Measurements from ENCODE around the gene FLT1. TPM values are rescaled to one million over a fixed set of nuclear protein-coding genes. Genes with fewer than 3 reads are reported as not detected.

FLT1 gene
- polyA plus RNA-seq, 2 donors = 1.2 to 2.1 TPM

DNA sequence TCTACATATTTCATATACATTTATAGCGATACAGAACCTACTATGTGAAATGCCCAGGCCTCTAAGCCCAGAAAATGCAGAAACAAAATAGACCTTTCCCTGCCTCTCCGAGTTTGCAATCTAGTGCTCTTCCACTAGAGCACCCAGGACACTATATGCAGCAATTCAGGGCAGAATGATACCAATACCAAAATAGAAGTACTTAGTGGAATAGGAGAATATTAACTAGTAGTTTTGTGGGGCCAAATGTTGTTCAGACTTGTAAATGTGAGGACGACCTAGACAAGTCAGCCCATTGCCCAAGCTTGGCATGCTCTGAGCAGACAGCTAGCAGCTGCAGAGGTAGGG lies 35.8 kb upstream of the FLT1 start:
- WGBS, 2 donors = 34 to 40% methylated on average over 3 of the region's 3 CpGs
- Histone ChIP-seq H3K4me1 (ENCODE audit: control insufficient read depth in 2 of 2, insufficient read depth in 2 of 2, low read length in 1 of 2) (peaks cover 9 to 10% of the 10 kb centered on the region in 2 donors), H3K9me3 (ENCODE audit: control insufficient read depth in 2 of 2, insufficient read depth in 1 of 2, low read depth in 1 of 2, low read length in 1 of 2) (peaks cover 0 to 5% of the 10 kb centered on the region in 2 donors), H3K4me3 (ENCODE audit: low read depth in 1 of 2, low read length in 2 of 2) (peak overlapping the region in 1 of 2 donors; percentile 24), H3K27ac (ENCODE audit: low read depth in 2 of 2, low read length in 1 of 2) (no peak overlapping the region), H3K27me3 (ENCODE audit: control insufficient read depth in 1 of 2, insufficient read depth in 2 of 2, low read length in 2 of 2) (peaks cover 0 to 14% of the 10 kb centered on the region in 2 donors), H3K36me3 (ENCODE audit: control insufficient read depth in 2 of 2, insufficient read depth in 2 of 2, low read length in 1 of 2) (no peaks in the 10 kb centered on the region)

DNA sequence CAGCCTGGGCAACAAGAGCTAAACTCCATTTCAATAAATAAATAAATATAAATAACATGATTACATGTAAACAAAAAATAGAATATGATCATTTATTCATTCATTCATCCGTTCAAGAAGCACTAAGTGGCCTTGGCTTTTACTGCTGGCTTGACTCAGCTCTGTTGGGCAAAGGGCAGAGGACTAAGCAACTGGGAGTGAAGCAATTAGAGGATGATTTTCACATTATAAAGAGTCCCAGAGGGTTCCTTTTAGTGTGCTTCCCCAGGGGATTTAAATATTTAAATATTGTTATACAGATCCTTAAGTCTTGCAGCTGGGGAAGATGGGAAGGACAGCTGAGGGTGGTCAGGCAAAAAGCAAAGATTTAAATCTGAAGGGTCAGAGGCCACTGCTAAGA lies 34.9 kb upstream of the FLT1 start:
- Histone ChIP-seq H3K4me1 (ENCODE audit: control insufficient read depth in 2 of 2, insufficient read depth in 2 of 2, low read length in 1 of 2) (peaks cover 9 to 10% of the 10 kb centered on the region in 2 donors), H3K36me3 (ENCODE audit: control insufficient read depth in 2 of 2, insufficient read depth in 2 of 2, low read length in 1 of 2) (no peaks in the 10 kb centered on the region), H3K9me3 (ENCODE audit: control insufficient read depth in 2 of 2, insufficient read depth in 1 of 2, low read depth in 1 of 2, low read length in 1 of 2) (no peaks in the 10 kb centered on the region), H3K27me3 (ENCODE audit: control insufficient read depth in 1 of 2, insufficient read depth in 2 of 2, low read length in 2 of 2) (peaks cover 0 to 14% of the 10 kb centered on the region in 2 donors), H3K27ac (ENCODE audit: low read depth in 2 of 2, low read length in 1 of 2) (no peak overlapping the region), H3K4me3 (ENCODE audit: low read depth in 1 of 2, low read length in 2 of 2) (no peak overlapping the region)
- 63 to 73% methylated on average over 1 of the region's 1 CpG for WGBS, 2 donors

DNA sequence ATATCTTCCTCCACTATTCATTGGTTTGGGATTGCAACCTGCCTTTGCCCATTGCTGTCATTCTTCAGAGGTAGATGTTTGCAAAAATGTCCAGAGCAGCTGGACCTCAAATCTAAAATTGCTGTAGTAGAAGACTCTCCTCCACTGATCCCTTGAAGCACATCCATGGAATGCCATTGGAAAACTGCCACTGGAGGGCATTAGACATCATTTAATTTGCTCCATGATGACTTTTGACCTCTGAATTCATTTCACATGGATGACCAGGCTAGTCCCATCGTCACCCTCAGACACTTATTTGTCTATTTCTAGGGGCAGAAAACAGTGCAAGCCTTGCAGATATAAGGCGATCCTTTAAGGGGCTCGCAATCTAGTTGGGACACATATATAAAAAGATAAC lies 33.9 kb upstream of the FLT1 start:
- 75 to 84% methylated on average over 3 of the region's 3 CpGs for WGBS, 2 donors
- H3K27ac ChIP-seq (ENCODE audit: low read depth in 2 of 2, low read length in 1 of 2) = no peak overlapping the region
- H3K4me3 ChIP-seq (ENCODE audit: low read depth in 1 of 2, low read length in 2 of 2) = no peak overlapping the region
- H3K36me3 ChIP-seq (ENCODE audit: control insufficient read depth in 2 of 2, insufficient read depth in 2 of 2, low read length in 1 of 2) = no peaks in the 10 kb centered on the region
- peaks cover 9 to 10% of the 10 kb centered on the region in 2 donors for H3K4me1 ChIP-seq (ENCODE audit: control insufficient read depth in 2 of 2, insufficient read depth in 2 of 2, low read length in 1 of 2)
- no peaks in the 10 kb centered on the region for H3K9me3 ChIP-seq (ENCODE audit: control insufficient read depth in 2 of 2, insufficient read depth in 1 of 2, low read depth in 1 of 2, low read length in 1 of 2)
- peaks cover 0 to 14% of the 10 kb centered on the region in 2 donors for H3K27me3 ChIP-seq (ENCODE audit: control insufficient read depth in 1 of 2, insufficient read depth in 2 of 2, low read length in 2 of 2)

DNA sequence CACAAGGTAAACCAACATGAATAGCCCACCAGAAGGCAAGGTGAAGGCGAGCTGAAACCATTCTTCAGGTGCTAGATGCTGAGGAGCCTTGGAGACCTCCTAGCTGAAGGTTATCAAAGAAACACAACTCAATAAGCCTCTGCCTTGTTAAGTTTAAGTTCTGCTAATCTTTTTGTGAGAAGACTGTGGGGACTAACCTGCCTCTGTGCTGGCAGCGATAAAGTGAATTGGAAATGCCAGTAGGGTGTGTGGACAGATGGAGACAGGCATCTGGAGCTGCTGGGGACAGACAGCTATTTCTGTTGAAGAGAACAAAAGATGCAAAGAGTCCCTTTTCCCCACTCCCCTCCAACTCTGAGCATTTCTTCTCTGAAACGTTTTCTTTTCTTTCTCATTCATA lies 33.5 kb upstream of the FLT1 start:
- Histone ChIP-seq H3K27ac (ENCODE audit: low read depth in 2 of 2, low read length in 1 of 2) (no peak overlapping the region), H3K36me3 (ENCODE audit: control insufficient read depth in 2 of 2, insufficient read depth in 2 of 2, low read length in 1 of 2) (no peaks in the 10 kb centered on the region), H3K27me3 (ENCODE audit: control insufficient read depth in 1 of 2, insufficient read depth in 2 of 2, low read length in 2 of 2) (peaks cover 0 to 14% of the 10 kb centered on the region in 2 donors), H3K9me3 (ENCODE audit: control insufficient read depth in 2 of 2, insufficient read depth in 1 of 2, low read depth in 1 of 2, low read length in 1 of 2) (no peaks in the 10 kb centered on the region), H3K4me1 (ENCODE audit: control insufficient read depth in 2 of 2, insufficient read depth in 2 of 2, low read length in 1 of 2) (peaks cover 9 to 10% of the 10 kb centered on the region in 2 donors), H3K4me3 (ENCODE audit: low read depth in 1 of 2, low read length in 2 of 2) (no peak overlapping the region)
- WGBS, 2 donors = 58 to 60% methylated on average over 3 of the region's 3 CpGs

DNA sequence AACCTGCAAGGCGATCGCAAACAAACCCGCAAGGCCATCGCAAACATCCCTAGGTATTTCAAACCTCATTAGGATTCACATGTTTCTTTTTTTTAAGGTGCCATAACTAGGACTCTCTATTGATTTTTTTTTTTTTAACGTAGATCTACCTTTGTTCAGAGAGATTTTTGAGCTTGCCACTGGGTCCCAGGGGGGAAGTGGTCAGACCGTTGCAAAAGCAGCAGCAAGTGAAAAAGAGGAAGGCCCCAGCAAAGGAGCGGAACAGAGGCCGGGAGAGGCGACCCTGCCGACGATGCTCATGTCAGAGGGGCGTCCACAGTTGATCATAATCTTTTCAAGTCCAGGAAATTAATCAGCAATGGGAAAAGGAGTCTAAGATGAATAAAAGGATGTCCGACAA lies 32.7 kb upstream of the FLT1 start:
- Histone ChIP-seq H3K4me1 (ENCODE audit: control insufficient read depth in 2 of 2, insufficient read depth in 2 of 2, low read length in 1 of 2) (peaks cover 9 to 10% of the 10 kb centered on the region in 2 donors), H3K4me3 (ENCODE audit: low read depth in 1 of 2, low read length in 2 of 2) (no peak overlapping the region), H3K36me3 (ENCODE audit: control insufficient read depth in 2 of 2, insufficient read depth in 2 of 2, low read length in 1 of 2) (no peaks in the 10 kb centered on the region), H3K9me3 (ENCODE audit: control insufficient read depth in 2 of 2, insufficient read depth in 1 of 2, low read depth in 1 of 2, low read length in 1 of 2) (no peaks in the 10 kb centered on the region), H3K27ac (ENCODE audit: low read depth in 2 of 2, low read length in 1 of 2) (no peak overlapping the region), H3K27me3 (ENCODE audit: control insufficient read depth in 1 of 2, insufficient read depth in 2 of 2, low read length in 2 of 2) (peaks cover 0 to 10% of the 10 kb centered on the region in 2 donors)
- 62 to 64% methylated on average over 13 of the region's 13 CpGs for WGBS, 2 donors

DNA sequence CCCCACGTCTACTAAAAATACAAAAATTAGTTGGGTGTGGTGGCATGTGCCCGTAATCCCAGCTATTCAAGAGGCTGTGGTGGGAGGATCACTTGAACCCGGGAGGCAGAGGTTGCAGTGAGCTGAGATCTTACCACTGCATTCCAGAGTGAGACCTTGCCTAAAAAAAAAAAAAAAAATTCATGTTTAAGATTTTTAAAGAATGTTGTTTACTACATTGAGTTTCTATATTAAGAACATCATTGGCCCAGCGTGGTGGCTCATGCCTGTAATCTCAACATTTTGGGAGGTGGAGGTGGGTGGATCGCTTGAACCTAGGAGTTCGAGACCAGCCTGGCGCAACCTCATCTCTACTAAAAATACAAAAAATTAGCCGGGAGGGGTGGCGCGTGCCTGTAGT lies 31.9 kb upstream of the FLT1 start:
- Histone ChIP-seq H3K27me3 (ENCODE audit: control insufficient read depth in 1 of 2, insufficient read depth in 2 of 2, low read length in 2 of 2) (peaks cover 0 to 10% of the 10 kb centered on the region in 2 donors), H3K4me3 (ENCODE audit: low read depth in 1 of 2, low read length in 2 of 2) (no peak overlapping the region), H3K9me3 (ENCODE audit: control insufficient read depth in 2 of 2, insufficient read depth in 1 of 2, low read depth in 1 of 2, low read length in 1 of 2) (no peaks in the 10 kb centered on the region), H3K36me3 (ENCODE audit: control insufficient read depth in 2 of 2, insufficient read depth in 2 of 2, low read length in 1 of 2) (no peaks in the 10 kb centered on the region), H3K27ac (ENCODE audit: low read depth in 2 of 2, low read length in 1 of 2) (no peak overlapping the region), H3K4me1 (ENCODE audit: control insufficient read depth in 2 of 2, insufficient read depth in 2 of 2, low read length in 1 of 2) (peaks cover 7 to 9% of the 10 kb centered on the region in 2 donors)
- WGBS, 2 donors = 75 to 76% methylated on average over 10 of the region's 10 CpGs

DNA sequence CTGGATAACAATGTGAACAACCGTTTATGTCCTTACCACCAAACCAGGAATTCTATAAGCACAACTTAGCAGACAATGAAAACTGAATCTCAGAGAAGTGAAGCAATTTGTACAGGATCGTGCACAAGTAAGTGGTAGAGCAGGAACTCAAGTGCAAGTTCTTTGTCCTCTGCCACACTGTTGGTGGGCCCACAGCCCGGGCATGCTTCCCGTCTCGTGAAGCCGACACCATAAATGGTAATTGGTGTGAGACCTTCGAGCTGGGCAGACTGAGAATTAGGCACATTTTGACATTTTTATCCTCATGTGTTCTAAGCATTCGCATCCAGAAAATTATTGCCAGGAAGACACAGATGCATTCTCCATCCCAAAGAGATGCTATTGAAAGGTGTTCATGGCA lies 27.9 kb upstream of the FLT1 start:
- Histone ChIP-seq H3K4me3 (ENCODE audit: low read depth in 1 of 2, low read length in 2 of 2) (no peak overlapping the region), H3K27me3 (ENCODE audit: control insufficient read depth in 1 of 2, insufficient read depth in 2 of 2, low read length in 2 of 2) (no peaks in the 10 kb centered on the region), H3K27ac (ENCODE audit: low read depth in 2 of 2, low read length in 1 of 2) (no peak overlapping the region), H3K9me3 (ENCODE audit: control insufficient read depth in 2 of 2, insufficient read depth in 1 of 2, low read depth in 1 of 2, low read length in 1 of 2) (no peaks in the 10 kb centered on the region), H3K36me3 (ENCODE audit: control insufficient read depth in 2 of 2, insufficient read depth in 2 of 2, low read length in 1 of 2) (no peaks in the 10 kb centered on the region), H3K4me1 (ENCODE audit: control insufficient read depth in 2 of 2, insufficient read depth in 2 of 2, low read length in 1 of 2) (no peaks in the 10 kb centered on the region)
- 87 to 91% methylated on average over 8 of the region's 8 CpGs for WGBS, 2 donors

DNA sequence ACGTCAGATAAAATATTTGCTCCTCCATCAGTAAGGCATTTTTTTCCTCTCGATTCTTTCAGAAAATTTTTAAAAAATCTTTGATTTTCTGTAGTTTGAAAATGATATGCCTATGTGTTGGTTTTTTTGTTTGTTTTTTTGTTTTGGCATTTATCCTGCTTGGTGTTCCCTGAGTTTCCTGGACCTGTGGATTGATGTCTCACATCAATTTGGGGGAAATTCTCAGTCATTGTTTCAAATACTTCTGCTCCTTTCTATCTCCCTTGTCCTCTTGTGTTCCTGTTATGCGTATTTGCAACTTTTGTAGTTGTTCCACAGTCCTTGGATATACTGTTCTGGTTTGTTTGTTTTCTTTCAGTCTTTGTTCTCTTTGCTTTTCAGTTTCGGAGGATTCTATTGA lies 18.8 kb upstream of the FLT1 start:
- H3K27me3 ChIP-seq (ENCODE audit: control insufficient read depth in 1 of 2, insufficient read depth in 2 of 2, low read length in 2 of 2) = no peaks in the 10 kb centered on the region
- H3K27ac ChIP-seq (ENCODE audit: low read depth in 2 of 2, low read length in 1 of 2) = no peak overlapping the region
- no peaks in the 10 kb centered on the region for H3K36me3 ChIP-seq (ENCODE audit: control insufficient read depth in 2 of 2, insufficient read depth in 2 of 2, low read length in 1 of 2)
- no peak overlapping the region for H3K4me3 ChIP-seq (ENCODE audit: low read depth in 1 of 2, low read length in 2 of 2)
- peaks cover 2% of the 10 kb centered on the region in 2 donors for H3K9me3 ChIP-seq (ENCODE audit: control insufficient read depth in 2 of 2, insufficient read depth in 1 of 2, low read depth in 1 of 2, low read length in 1 of 2)
- WGBS, 2 donors = 85 to 86% methylated on average over 4 of the region's 4 CpGs
- H3K4me1 ChIP-seq (ENCODE audit: control insufficient read depth in 2 of 2, insufficient read depth in 2 of 2, low read length in 1 of 2) = no peaks in the 10 kb centered on the region

DNA sequence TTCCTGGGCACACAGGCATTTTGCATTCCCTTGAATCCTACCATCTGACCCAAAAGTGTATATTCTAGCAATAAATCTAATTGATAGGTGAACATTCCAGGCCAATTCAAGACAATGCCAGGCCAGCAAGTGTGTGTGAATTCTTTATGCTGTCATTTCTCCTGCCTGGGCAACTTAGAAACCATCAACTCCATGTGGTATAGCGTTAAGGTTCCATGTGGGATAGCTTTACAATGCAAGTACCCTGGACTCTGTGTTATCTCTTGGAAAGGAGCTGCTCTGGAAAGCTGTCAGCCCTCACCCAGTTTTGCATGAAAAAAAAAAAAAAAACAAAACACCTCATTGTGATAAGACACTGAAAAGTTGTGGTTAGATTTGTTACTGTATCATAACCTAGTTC lies 15.6 kb upstream of the FLT1 start:
- no peak overlapping the region for H3K4me3 ChIP-seq (ENCODE audit: low read depth in 1 of 2, low read length in 2 of 2)
- no peak overlapping the region for H3K27ac ChIP-seq (ENCODE audit: low read depth in 2 of 2, low read length in 1 of 2)
- peaks cover 2% of the 10 kb centered on the region in 2 donors for H3K9me3 ChIP-seq (ENCODE audit: control insufficient read depth in 2 of 2, insufficient read depth in 1 of 2, low read depth in 1 of 2, low read length in 1 of 2)
- WGBS, 2 donors = 73 to 79% methylated on average over 1 of the region's 1 CpG
- H3K36me3 ChIP-seq (ENCODE audit: control insufficient read depth in 2 of 2, insufficient read depth in 2 of 2, low read length in 1 of 2) = no peaks in the 10 kb centered on the region
- no peaks in the 10 kb centered on the region for H3K4me1 ChIP-seq (ENCODE audit: control insufficient read depth in 2 of 2, insufficient read depth in 2 of 2, low read length in 1 of 2)
- H3K27me3 ChIP-seq (ENCODE audit: control insufficient read depth in 1 of 2, insufficient read depth in 2 of 2, low read length in 2 of 2) = no peaks in the 10 kb centered on the region

DNA sequence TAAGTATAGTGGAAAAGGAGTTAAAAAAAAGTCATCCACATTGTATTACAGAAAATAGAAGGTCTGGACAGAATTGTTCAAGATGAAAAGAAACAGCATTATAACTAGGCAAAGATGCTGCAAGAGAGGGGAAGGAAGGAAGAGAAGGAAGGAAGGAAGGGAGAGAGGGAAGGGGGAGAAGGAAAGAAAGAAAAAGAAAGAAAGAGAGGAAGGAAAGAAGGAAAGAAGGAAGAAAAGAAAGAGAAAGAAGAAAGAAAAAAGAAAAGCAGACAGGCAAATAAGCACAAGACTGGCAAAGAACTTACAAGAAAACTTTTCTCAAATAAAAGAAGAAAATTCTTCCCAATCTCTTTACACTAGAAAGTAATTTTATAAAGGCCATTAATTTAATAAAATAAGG lies 15.1 kb upstream of the FLT1 start:
- H3K4me3 ChIP-seq (ENCODE audit: low read depth in 1 of 2, low read length in 2 of 2) = no peak overlapping the region

More for the DNA sequence above, 15.1 kb upstream of the FLT1 start:
- H3K27me3 ChIP-seq (ENCODE audit: control insufficient read depth in 1 of 2, insufficient read depth in 2 of 2, low read length in 2 of 2) = no peaks in the 10 kb centered on the region
- H3K27ac ChIP-seq (ENCODE audit: low read depth in 2 of 2, low read length in 1 of 2) = no peak overlapping the region
- no peaks in the 10 kb centered on the region for H3K36me3 ChIP-seq (ENCODE audit: control insufficient read depth in 2 of 2, insufficient read depth in 2 of 2, low read length in 1 of 2)
- no peaks in the 10 kb centered on the region for H3K4me1 ChIP-seq (ENCODE audit: control insufficient read depth in 2 of 2, insufficient read depth in 2 of 2, low read length in 1 of 2)
- no peaks in the 10 kb centered on the region for H3K9me3 ChIP-seq (ENCODE audit: control insufficient read depth in 2 of 2, insufficient read depth in 1 of 2, low read depth in 1 of 2, low read length in 1 of 2)
